GM12878 (cell line): Measurements from ENCODE around the gene GPBP1. TPM values are rescaled to one million over a fixed set of nuclear protein-coding genes. Genes with fewer than 3 reads are reported as not detected.
A peak's percentile ranks its signal among the peaks of the same experiment; 100 is the strongest.

Experiments used
- ATAC-seq: fragments of 200-7000 bp; cut with Tn5 transposase; 3 replicates; pipeline ENCODE4 v1.9.1; 2020; ENCODE audit warnings: mild to moderate bottlenecking, moderate library complexity
- BruUV-seq: library from RNA; stranded (reverse); fragments of 400-500 nt; replicated peaks from 2 replicates; lab custom pipeline; 2021; lab: Mats Ljungman, UMichigan
- CTCF ChIA-PET: fragments of 300-600 bp; sonication (Branson Sonifier 250); formaldehyde crosslinking; extraction: SDS; loops from one replicate; lab custom pipeline; 2021; ENCODE audit warnings: inconsistent platforms; lab: Yijun Ruan, JAX
- POLR2A ChIA-PET: fragments of 350-600 bp; formaldehyde crosslinking; extraction: SDS; loops from one replicate; lab custom pipeline; 2021; ENCODE audit warnings: inconsistent platforms; lab: Charles Lee
- RAD21 ChIA-PET: fragments of 300-600 bp; sonication (Branson Sonifier 250); formaldehyde crosslinking; loops from one replicate; lab custom pipeline; 2023; ENCODE audit warnings: antibody characterized with exemption; ENCODE audit not compliant: unreplicated experiment; lab: Charles Lee
- SMC1A ChIA-PET: fragments of 300-600 bp; sonication (Branson Sonifier 250); formaldehyde crosslinking; loops from one replicate; lab custom pipeline; 2023; ENCODE audit not compliant: unreplicated experiment, uncharacterized antibody; lab: Charles Lee
- DNase-seq: peaks from one replicate; pipeline ENCODE4 v3.0.0-alpha.2; 2011; ENCODE audit warnings: low read depth, low spot score
- FAIRE-seq: peaks from 3 replicates; lab custom pipeline; 2011; peaks lifted over from hg19 to GRCh38; lab: Jason Lieb, UNC
- H2AFZ ChIP-seq: 2 replicates; pipeline ENCODE4 v1.6.0; 2011; ENCODE audit warnings: low read depth, low read length, control low read depth; ENCODE audit not compliant: control insufficient read depth
- H3K27ac ChIP-seq: 2 replicates; pipeline ENCODE4 v1.5.1; 2011; ENCODE audit warnings: control low read depth; ENCODE audit not compliant: control insufficient read depth, insufficient read depth
- H3K27me3 ChIP-seq, 2 experiments: replicated peaks in 1 of 2; 2 replicates each; pipeline versions ENCODE4 v1.6.0 to v1.6.1; 2011; ENCODE audit warnings: low read length in 1 of 2; ENCODE audit not compliant: control insufficient read depth in 2 of 2, insufficient read depth in 2 of 2
- H3K36me3 ChIP-seq, 2 experiments: 2 replicates each; pipeline ENCODE4 v1.5.1; 2011; ENCODE audit warnings: low read length in 1 of 2; ENCODE audit not compliant: control insufficient read depth in 2 of 2, insufficient read depth in 2 of 2
- H3K4me1 ChIP-seq: 2 replicates; pipeline ENCODE4 v1.6.1; 2011; ENCODE audit warnings: mild to moderate bottlenecking, low read length, moderate library complexity, mixed read lengths; ENCODE audit not compliant: control insufficient read depth, insufficient read depth
- H3K4me2 ChIP-seq: 2 replicates; pipeline ENCODE4 v1.6.0; 2011; ENCODE audit warnings: control low read depth; ENCODE audit not compliant: control insufficient read depth, insufficient read depth
- H3K4me3 ChIP-seq: fragments of 200-600 bp; sonication (generic); 2 replicates; pipeline ENCODE4 v1.5.1; 2016
- H3K79me2 ChIP-seq: 2 replicates; pipeline ENCODE4 v1.6.0; 2011; ENCODE audit warnings: low read length; ENCODE audit not compliant: control insufficient read depth, insufficient read depth
- H3K9ac ChIP-seq: 2 replicates; pipeline ENCODE4 v1.8.0; 2011; ENCODE audit warnings: low read length, control low read depth, mixed read lengths; ENCODE audit not compliant: control insufficient read depth, insufficient read depth
- H3K9me3 ChIP-seq: replicated peaks from 3 replicates; pipeline ENCODE4 v1.5.1; 2011; ENCODE audit warnings: mild to moderate bottlenecking, low read length; ENCODE audit not compliant: control insufficient read depth, insufficient read depth
- H4K20me1 ChIP-seq: 2 replicates; pipeline ENCODE4 v1.6.0; 2011; ENCODE audit not compliant: control insufficient read depth, insufficient read depth
- ATF7 ChIP-seq: fragments of 450-650 bp; IDR thresholded peaks from 2 replicates; pipeline ENCODE4 v1.6.1; 2016; ENCODE audit warnings: low read depth, mild to moderate bottlenecking
- CHD2 ChIP-seq: IDR thresholded peaks from 2 replicates; pipeline ENCODE4 v1.6.1; 2011; ENCODE audit warnings: low read depth, low read length, improper control_type of control experiment, borderline replicate concordance
- EED ChIP-seq: sonication (generic); IDR thresholded peaks from 2 replicates; pipeline ENCODE4 v1.6.1; 2016; ENCODE audit warnings: antibody characterized with exemption, low read depth
- HSF1 ChIP-seq: fragments of 150-350 bp; IDR thresholded peaks from 2 replicates; pipeline ENCODE4 v1.6.1; 2014; ENCODE audit warnings: mild to moderate bottlenecking, low read depth, low read length
- IKZF2 ChIP-seq, 2 experiments: fragments of 450-650 bp; IDR thresholded peaks; 2 replicates each; pipeline ENCODE4 v1.6.1; 2017; ENCODE audit warnings: mild to moderate bottlenecking in 2 of 2, moderate library complexity in 2 of 2
- JUNB ChIP-seq: IDR thresholded peaks from 2 replicates; pipeline ENCODE4 v1.6.1; 2016; ENCODE audit warnings: antibody characterized with exemption, mild to moderate bottlenecking
- KDM1A ChIP-seq: fragments of 200-600 bp; sonication (generic); IDR thresholded peaks from 2 replicates; pipeline ENCODE4 v1.6.1; 2016; ENCODE audit warnings: borderline replicate concordance
- PAX5 ChIP-seq: IDR thresholded peaks from 2 replicates; pipeline ENCODE4 v1.6.1; 2011; ENCODE audit warnings: low read depth, low read length, borderline replicate concordance
- SREBF2 ChIP-seq: IDR thresholded peaks from 2 replicates; pipeline ENCODE4 v1.6.1; 2012; ENCODE audit warnings: mild to moderate bottlenecking, low read length
- ZNF24 ChIP-seq: fragments of 450-650 bp; IDR thresholded peaks from 2 replicates; pipeline ENCODE4 v1.6.1; 2017; ENCODE audit warnings: antibody characterized with exemption, mild to moderate bottlenecking
- ZNF687 ChIP-seq: fragments of 450-650 bp; IDR thresholded peaks from 2 replicates; pipeline ENCODE4 v1.6.1; 2017; ENCODE audit warnings: mild to moderate bottlenecking, moderate library complexity
- WGBS: methylation state at CpG from one replicate; pipeline ENCODE4 v1.1.6; 2016; ENCODE audit warnings: low lambda C conversion rate; ENCODE audit not compliant: insufficient replicate concordance, insufficient coverage; ENCODE audit errors: missing lambda C conversion rate; 5-methylcytosine and 5-hydroxymethylcytosine counted together
- in situ Hi-C: fragments of 300-500 bp; cut with MboI; formaldehyde crosslinking; loops from 9 replicates; pipeline ENCODE4 v1.14.3; 2018; ENCODE audit warnings: mixed read lengths
- intact Hi-C: fragments of 100-400 bp; cut with micrococcal nuclease; formaldehyde crosslinking; loops from one replicate; pipeline ENCODE4 v1.14.2; 2022; ENCODE audit not compliant: unreplicated experiment
- polyA plus RNA-seq, 11 experiments: library from polyadenylated mRNA; depleted of rRNA in 4 of 11; unstranded in 6 of 11; stranded (reverse) in 5 of 11; fragments of >200 nt; fragmentation: Nextera tagmentation in 4 of 11; fragmentation: Illumina TruSeq in 1 of 11; extraction: Ambion mirVana in 4 of 11; extraction: Trizol in 1 of 11; gene quantifications; 1 replicate in 1 of 11; 2 replicates in 10 of 11; pipeline versions ENCODE4 v1.2.1 to v1.2.3, GENCODE V29; 2011 to 2016; ENCODE audit warnings: inconsistent platforms in 2 of 11, missing spikeins in 2 of 11, low read depth in 1 of 11
- total RNA-seq, 4 experiments: library from RNA; depleted of rRNA in 3 of 4; stranded (reverse); fragments of >200 nt in 3 of 4; fragmentation: Illumina TruSeq in 1 of 4; extraction: Trizol in 1 of 4; gene quantifications; 2 replicates each; pipeline versions ENCODE4 v1.2.1 to v1.2.3, GENCODE V29; 2013 to 2021
- TF ChIP-seq, protein P1 (sequence below): IDR thresholded peaks from 2 replicates; pipeline ENCODE4 v1.6.1; 2011; ENCODE audit warnings: borderline replicate concordance, low read depth, mild to moderate bottlenecking, moderate library complexity, mixed read lengths, low read length; ENCODE audit not compliant: insufficient read depth; ENCODE audit errors: extremely low read length

Gene GPBP1
- total and polyA plus RNA-seq, 10 of the 15 experiments (the other 5 are each of a cell fraction or from before 2014, with no cell fraction given): 27.0 to 96.2 (median 55.4) TPM

DNA sequence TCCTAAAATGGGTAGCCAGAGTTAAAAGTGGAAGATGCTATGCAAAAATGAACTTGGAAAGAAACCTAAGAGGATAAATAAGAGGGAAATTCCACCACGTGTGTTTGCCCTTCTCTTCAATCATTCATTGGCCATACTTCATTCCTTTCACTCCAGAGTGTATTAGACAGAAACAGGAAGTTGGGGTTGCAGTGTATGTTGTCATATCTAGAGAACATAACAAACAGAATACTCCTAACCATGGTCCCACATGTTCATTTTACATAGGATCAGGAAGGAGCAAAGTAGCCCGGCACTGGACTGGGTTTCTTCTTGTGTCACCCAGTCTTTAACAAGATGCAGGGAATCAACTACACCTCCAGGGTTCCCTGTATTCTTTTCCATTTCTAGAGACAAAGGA lies 7.6 kb upstream of the GPBP1 start (continued):
- 0 out of 2 replicates have a peak, but pooled peaks have one; percentile 20 for TF ChIP-seq EED
- TF ChIP-seq PAX5: no peak
- TF ChIP-seq JUNB: 0 out of 2 replicates have a peak, but pooled peaks have one; percentile 20
- 0 out of 2 replicates have a peak, but pooled peaks have one; percentile 10 for TF ChIP-seq ZNF24
- peak; percentile 29 to 57; a peak in 2 of 4 replicates for TF ChIP-seq IKZF2 (IDR thresholded peaks at IDR 0.05)
- TF ChIP-seq ZNF687: no peak
- peak; percentile 26; the same call in 1 of the 2 replicates for TF ChIP-seq ATF7
- no peak for TF ChIP-seq CHD2

GRCh38 chr5:57167201-57167600 lies 6.7 kb upstream of the GPBP1 start:
- WGBS: 86% methylated on average over 5 of the region's 5 CpGs
- no peak for FAIRE-seq
- Histone ChIP-seq H3K27ac (no peak overlapping the region), H3K27me3 (no peaks in the 10 kb centered on the region), H3K9ac (no peak overlapping the region), H2AFZ (no peak overlapping the region), H3K4me1 (peaks cover 5% of the 10 kb centered on the region; the same call in 1 of the 2 replicates), H3K4me3 (no peak overlapping the region), H3K79me2 (no peaks in the 10 kb centered on the region), H3K9me3 (no peaks in the 10 kb centered on the region; the same call in 2 of the 3 replicates), H3K4me2 (no peak overlapping the region), H3K36me3 (no peaks in the 10 kb centered on the region), H4K20me1 (no peaks in the 10 kb centered on the region)
- ChIA-PET CTCF (interaction anchor here (1.7 kb wide), 1 partner anchor 47 kb away, joined by 4 read pairs; no protein-coding TSS in a partner anchor), RAD21 (no interaction called here), POLR2A (interaction anchor here (0.6 kb wide), 1 partner anchor 21 kb away, joined by 3 read pairs; no protein-coding TSS in a partner anchor), SMC1A (interaction anchor here (0.6 to 1.4 kb wide), 4 partner anchors 24 to 681 kb away, joined by 3 to 5 read pairs (median 4); no protein-coding TSS in a partner anchor)
- no TSS peak for BruUV-seq
- ATAC-seq: no peak
- in situ Hi-C loops: no loop called here
- intact Hi-C loops: no loop called here
- DNase-seq: no peak
- TF ChIP-seq KDM1A (no peak), SREBF2 (no peak), ZNF687 (no peak), HSF1 (no peak)
- TF ChIP-seq, protein P1, sequence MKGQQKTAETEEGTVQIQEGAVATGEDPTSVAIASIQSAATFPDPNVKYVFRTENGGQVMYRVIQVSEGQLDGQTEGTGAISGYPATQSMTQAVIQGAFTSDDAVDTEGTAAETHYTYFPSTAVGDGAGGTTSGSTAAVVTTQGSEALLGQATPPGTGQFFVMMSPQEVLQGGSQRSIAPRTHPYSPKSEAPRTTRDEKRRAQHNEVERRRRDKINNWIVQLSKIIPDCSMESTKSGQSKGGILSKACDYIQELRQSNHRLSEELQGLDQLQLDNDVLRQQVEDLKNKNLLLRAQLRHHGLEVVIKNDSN: no peak
